Effector CD4-positive, alpha-beta T cell (primary cell): ENCODE results near the gene AKAP6. TPM values are rescaled to one million over a fixed set of nuclear protein-coding genes. Genes with fewer than 3 reads are reported as not detected.

ENCODE experiments used
- DNase-seq: peaks from one replicate; pipeline ENCODE4 v3.0.0-alpha.2; 2020
- total RNA-seq: gene quantifications from one replicate; lab custom pipeline; 2026; lab: John Stamatoyannopoulos, UW

Gene AKAP6
- not detected for total RNA-seq

DNA sequence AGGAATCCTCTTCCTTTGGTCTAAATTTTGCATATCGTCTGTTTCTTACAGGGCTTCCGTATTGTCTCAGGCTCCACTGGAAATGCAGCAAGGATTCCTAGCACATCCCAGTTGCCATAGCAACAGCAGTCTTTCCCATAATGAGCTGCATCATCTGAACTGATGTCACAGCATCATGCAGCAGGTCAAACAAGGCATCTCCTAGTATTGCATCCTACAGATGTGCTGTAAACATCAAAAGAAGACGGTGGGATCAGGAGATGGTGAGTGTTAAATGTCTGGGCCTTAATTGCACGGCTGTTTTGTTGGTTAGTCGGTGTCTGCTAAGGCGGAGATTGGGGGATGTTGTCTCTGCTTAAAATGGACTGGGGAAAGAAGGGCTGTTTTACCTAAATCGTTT is at the start of gene AKAP6:
Gene AKAP6, plus strand, starts transcription at position 153 of the 400 bp plus-strand sequence. CDS start 104,196 bp downstream, outside the sequence.
- DNase-seq, result no peak

DNA sequence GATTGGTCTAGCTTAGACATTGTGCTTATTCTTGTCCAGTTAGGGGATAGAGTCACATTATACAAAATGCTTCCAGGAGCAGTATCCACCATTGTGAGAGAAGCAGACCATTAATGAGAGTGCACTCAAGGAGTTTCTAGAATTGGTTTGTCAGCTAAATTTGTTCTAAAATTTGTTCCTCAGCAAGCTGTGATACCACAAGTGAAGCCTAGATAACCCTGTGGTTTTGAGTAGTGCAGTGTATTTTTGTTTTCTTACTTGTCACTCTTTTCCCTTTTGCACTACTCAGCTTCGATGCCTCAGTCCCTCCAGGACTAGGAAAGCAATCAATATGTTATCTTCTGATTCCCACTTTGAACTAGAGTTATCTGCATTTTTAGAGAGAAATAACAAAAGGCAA is 42.5 kb upstream of the AKAP6 start:
- no peak for DNase-seq

DNA sequence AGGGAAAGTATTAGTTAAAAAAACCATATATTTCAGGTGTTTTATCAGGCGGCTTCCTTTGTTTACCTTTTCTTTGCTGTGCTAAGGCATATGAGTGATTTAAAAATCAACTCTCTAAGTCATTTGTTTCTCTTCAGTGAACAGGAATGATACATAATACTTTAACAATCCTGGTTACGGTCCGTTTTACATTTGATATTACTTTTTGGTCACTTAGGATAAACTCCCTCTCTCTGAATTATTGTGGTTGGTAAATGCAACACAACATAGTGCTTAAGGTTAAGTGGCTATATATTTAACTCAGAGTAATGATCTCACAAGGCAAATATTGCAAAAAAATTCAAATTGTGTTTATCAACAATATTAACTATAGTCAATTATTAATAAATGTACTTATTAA is 32.7 kb upstream of the AKAP6 start:
- no peak for DNase-seq

GRCh38 chr14:32298346-32298745 is 30.8 kb upstream of the AKAP6 start:
- no peak for DNase-seq

GRCh38 chr14:32300136-32300535 is 29.0 kb upstream of the AKAP6 start:
- DNase-seq, result no peak

GRCh38 chr14:32303865-32304264 is 25.2 kb upstream of the AKAP6 start:
- DNase-seq, result no peak

DNA sequence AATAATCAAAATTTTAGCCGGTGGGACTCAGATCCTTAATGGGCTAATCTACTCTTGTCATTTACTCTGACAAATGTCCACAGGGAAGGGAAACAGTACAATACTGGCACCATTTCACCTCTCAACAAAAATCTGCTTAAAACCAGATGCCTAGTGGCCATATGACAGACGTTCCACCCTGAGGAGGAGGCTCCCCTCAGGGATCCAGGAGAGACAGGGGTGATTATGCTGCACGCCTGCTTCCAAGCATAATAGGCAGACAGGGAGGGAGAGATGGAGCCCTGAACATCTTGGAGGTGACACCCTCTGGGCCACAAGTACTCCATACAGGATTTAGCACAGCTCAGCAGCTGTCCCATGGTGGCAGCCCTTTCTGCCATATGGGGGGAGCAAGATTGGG is 24.8 kb upstream of the AKAP6 start:
- no peak for DNase-seq

DNA sequence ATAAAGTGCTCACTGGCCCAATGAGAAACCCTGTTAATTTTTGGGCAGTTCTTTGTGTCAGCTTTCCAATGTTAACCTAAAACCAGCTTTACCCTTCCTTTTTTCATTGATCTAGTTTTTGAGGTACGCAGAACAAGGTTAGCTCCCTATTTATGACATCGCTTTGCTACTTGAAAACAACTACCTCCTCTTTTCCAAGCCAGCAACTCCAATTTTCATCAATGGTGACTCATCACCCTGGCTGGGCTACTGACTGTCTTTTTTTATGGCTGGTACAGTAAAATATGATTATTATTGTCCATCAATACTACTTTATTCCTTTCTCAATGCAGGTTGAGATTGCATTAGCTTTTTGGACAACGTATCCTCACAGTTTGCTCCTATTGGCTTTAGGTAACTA is 22.5 kb upstream of the AKAP6 start:
- no peak for DNase-seq

DNA sequence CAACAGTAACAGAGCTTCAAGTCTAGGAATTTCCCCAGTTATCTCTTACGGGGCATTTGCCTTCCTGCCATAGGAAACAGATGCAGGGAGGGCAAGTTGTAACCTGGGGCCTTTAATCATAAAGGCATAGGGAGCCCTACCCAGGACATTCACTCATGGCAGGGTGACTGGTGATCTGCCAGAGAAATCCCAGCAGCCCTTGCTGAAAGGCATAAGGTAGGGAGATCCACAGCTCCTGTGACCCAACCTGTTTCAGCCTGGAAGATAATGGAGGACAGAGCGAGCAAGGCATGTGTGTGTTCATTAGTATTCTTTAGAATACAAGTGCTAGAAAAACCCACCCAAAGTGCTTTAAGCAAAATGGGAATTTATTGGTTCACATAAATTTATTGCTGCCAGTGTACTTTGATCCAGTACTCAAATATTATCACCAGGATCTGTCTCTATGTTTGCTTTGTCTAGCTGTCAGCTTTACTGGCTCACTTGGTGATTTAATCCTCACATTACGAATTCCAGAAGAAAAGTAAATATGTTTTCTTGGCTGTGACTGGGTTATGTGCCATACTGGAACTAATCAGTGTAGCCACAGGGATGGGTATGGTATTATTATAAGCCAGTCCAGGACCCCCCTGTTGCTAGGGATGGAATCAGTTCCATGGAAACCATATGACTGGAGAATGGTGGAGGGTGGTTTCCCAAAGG is 21.1 kb upstream of the AKAP6 start:
- no peak for DNase-seq

GRCh38 chr14:32310876-32311275 is 18.2 kb upstream of the AKAP6 start:
- no peak for DNase-seq

- DNase-seq, result no peak
Observed at GRCh38 chr14:32311294-32312009, 17.6 kb upstream of the AKAP6 start.

GRCh38 chr14:32312010-32312331 is 17.1 kb upstream of the AKAP6 start:
- no peak for DNase-seq

- no peak for DNase-seq
Observed at GRCh38 chr14:32313844-32314376, 15.2 kb upstream of the AKAP6 start.

DNA sequence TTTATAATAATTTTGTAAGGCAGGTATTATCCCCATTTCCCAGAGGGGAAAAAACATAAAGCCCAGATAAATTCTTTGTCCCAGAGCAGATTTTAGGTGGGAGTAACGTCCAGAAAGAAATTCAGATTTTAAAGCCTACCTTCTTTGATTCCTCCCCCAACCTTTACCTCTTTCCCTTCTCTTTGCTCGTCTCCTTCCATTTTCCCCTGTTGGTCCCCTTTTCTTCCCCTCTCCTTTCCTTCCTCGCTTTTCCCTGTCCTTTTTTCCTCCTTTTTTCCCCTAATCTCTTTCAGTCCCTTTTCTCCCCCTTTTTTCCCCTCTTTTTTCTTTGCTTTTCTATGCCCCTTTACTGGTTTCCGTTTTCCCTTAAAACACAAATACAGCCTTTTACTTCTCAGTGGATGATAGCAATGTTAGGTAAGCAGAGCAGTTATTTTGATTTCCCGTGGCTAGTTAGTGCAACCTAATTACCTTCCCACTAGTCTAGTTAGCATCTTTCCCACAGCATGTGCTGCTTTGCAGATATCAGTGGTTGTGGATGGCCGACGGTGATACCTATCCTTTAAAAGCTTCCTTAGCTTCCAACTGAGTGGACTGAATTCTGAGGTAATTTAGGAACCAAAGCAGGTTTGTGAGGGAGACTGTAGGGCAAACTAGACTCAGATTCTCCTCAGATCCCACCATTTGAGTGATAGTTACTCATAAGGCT is 10.9 kb upstream of the AKAP6 start:
- DNase-seq, result no peak

GRCh38 chr14:32319368-32320049 is 9.6 kb upstream of the AKAP6 start:
- DNase-seq, result no peak

DNA sequence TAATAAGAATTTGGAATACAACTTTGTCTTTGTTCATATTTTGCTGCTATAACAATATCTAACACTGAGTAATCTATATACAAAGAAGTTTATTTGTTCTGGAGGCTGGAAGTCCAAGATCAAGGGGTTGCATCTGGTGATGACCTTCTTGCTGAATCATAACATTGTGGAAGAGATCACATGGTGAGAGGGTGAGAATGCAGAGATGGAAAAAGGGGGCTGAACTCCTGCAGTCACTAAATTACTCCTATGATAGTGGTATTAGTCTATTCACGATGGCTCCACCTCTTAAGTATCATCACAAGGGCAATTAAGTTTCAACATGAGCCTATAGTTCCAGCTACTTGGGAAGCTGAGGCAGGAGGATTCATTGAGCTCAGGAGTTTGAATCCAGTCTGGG is 4.5 kb upstream of the AKAP6 start:
- DNase-seq, result no peak

GRCh38 chr14:32327255-32327961 is 1.7 kb upstream of the AKAP6 start:
- no peak for DNase-seq

GRCh38 chr14:32329690-32330285 is 690 bp downstream of the AKAP6 start:
- no peak for DNase-seq

- no peak for DNase-seq
Observed at GRCh38 chr14:32330351-32331111, 1.4 kb downstream of the AKAP6 start.

DNA sequence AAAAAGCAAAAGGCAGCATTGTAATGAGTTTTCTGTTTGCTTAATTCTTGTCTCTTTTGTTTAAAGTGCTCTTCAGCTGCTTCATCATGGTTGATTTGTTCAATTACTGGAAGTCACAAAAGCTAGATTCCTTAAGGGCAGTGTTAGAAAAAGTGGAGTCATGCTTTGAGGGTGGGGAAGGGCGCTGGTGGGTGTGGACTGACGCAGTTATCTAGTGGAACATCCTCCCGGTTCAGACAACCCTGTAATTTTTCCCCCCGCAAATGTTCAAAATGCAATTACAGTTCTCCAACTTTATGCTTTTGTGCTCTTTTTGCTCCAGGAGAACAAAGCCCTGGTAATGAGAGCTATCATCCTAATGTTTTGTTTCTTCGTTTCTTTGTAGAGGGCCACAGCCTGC is 2.1 kb downstream of the AKAP6 start:
- no peak for DNase-seq
